GM19099 (cell line): ENCODE measurements around the gene CRIP2.

Experiments
- POLR2A ChIP-seq: IDR thresholded peaks from 3 replicates; pipeline ENCODE4 v1.6.1; 2011; ENCODE audit warnings: low read depth; ENCODE audit not compliant: insufficient read length; ENCODE audit errors: extremely low read depth

The CRIP2 gene, protein sequence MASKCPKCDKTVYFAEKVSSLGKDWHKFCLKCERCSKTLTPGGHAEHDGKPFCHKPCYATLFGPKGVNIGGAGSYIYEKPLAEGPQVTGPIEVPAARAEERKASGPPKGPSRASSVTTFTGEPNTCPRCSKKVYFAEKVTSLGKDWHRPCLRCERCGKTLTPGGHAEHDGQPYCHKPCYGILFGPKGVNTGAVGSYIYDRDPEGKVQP

DNA sequence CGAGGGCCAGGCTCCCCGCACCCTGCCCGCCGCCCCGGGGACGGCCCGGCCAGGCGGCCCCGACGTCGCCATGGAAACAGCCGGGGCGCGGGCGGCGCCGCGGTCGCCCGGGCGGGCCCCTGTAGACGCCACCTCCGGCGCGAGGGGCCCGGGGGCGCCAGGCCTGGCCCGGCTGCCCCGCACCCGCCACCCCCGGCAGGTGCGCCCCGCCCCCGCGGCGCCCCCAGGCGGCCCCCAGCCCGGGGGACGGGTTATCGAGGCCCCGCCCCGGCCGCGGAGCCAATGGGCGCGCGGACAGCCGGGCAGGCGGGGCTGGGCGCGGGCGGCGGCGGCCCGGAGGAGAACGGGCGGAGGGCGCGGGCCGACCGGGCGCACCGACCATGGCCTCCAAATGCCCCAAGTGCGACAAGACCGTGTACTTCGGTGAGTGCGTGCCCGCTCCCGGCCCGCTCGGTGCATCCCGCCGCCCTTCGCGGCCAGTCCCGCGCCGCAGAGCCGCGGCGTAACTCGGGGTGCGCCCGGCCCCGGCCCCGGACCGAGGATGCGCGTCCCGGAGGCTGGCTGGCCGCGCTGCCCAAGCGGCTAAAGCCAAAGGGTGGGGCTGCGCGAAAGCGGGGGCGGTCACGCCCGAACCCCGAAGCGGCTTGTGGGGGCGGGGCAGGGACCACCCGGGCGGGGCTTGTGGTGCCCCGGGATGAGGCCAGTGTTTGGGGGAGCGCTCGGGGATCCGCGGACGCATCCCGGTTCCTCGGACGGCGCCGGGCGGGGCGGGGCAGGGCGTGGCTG, at the start of gene CRIP2:
TSS of gene CRIP2 (plus strand) at position 339 of the 786 bp plus-strand sequence. CDS start at position 381, 42 bp downstream.
- TF ChIP-seq POLR2A = no peak

DNA sequence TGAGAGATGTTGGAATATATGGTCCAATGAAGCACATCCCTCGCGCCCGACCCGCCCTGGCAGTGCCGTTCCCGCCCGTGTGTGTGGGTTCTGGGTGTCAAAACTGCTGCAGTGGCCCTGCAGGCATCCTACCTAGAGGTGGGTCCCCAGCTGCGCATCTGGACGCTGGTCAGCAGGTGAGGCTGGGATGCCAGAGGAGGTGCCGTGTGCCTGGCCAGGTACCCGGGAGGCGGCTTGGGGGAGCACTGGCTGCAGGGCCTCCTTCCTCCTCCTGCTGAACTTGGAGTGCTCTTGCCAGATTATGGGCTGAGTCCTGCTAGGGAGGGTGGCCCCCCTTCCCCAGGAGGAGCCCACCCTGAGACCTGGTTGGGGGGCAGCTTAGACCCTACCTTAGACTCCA, 49.8 kb upstream of the CRIP2 start:
- no peak for TF ChIP-seq POLR2A

DNA sequence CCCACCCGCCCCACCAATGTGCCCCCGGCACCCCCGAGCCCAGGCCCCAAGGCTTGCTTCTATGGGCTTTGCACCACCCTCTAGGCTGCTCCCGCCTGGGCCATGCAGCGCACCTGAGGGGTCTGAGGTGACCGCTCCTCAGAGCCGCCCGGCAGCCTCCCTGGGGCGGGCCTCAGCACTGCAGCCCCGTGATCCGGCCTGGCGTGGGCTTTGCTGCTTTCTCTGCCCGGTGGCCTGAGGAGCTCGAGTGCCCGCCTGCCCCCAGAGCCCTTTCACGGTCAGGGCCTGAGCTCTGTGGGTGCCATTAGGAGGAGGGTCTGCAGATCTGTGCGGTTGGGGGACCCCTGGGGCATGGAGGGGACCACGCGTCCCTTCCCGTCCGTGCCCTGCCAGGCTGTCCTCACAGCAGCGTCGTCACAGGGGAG, 48.8 kb upstream of the CRIP2 start:
- no peak for TF ChIP-seq POLR2A

DNA sequence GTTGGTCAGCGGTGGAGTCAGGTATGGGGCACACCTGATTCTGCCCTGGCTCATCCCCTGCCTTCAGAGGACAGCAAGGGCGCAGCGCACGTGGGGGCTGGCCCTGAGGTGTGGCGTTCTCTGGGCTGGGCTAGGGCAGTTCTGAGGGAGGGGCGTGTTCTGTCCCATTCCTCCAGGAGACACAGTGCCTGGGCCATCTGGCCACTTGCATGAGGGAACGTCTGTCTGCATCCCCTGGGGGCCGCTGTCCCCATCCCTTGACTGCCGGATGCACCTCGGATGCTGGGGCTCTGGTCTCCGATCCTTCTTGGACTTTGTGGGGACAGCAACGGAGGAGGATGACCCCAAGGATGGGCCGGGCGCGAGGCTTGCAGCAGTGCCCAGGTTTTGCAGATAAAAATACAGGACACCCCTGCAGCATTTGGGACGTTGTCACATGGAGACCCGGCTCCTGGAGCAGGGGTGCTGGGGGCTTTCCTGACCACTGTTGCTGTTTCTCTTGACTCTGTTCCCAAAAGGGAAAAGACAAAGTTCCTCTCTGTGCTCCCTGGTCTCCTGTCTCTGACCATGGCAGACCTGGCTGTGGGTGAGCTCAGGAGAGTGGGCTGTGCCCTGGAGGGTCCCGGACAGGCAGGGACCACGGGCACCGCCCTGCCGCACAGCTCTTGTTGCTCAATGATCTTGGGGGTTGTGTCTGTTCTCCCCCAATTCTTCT, 48.0 kb upstream of the CRIP2 start:
- TF ChIP-seq POLR2A = no peak

DNA sequence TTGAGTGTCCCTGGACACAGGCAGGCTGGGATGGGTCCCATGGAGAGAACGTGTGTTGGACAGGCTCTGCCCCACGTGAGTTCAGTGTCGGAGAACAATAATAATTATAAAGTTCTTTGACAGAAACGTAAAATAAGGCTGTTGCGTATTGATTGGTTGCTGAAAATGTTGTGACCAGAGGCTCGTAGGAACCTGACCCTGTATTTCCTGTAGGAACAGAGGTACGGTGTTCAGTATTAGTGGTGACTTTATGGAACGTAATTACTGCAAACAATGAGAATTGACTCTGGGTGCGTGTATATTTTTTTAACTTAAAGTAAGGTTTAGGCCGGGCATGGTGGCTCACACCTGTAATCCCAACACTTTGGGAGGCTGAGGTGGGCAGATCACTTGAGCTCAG, 47.2 kb upstream of the CRIP2 start:
- no peak for TF ChIP-seq POLR2A

DNA sequence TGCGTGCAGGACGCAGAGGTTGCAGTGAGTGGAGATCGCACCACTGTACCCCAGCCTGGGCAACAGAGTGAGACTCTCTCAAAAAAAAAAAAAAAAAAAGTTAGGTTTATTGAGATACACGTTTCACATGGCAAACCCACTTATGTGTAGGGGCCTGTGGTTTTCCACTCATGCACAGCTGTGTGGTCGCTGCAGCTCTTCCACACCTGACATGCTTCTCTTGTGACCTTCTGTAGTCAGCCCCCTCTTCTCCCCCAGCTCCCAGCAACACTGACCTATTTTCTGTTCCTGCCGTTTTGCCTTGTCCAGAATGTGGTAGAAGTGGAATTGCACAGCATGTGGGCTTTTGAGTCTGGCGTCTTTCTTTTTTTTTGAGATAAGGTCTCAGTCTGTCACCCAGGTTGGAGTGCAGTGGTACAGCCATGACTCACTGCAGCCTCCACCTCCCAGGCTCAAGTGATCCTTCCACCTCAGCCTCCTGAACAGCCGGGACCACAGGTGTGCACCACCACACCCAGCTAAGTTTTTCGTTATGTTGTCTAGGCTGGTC, 46.6 kb upstream of the CRIP2 start:
- no peak for TF ChIP-seq POLR2A

DNA sequence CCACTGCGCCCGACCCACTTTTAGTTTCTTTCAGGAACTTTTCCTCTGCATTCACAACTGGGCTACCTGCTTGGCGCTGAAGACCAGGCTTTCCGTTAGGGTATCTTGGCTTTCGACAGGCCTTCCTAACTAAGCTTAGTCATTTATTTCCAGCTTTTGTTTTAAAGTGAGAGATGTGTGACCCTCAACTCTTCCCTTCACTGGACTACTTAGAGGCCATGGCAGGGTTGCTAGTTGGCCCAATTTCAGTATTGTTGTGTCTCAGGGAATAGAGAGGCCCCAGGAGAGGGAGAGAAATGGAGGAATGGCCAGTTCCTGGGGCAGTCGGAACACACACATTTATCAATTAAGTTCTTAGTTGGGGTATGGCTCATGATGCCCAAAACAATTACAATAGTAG, 44.6 kb upstream of the CRIP2 start:
- no peak for TF ChIP-seq POLR2A

DNA sequence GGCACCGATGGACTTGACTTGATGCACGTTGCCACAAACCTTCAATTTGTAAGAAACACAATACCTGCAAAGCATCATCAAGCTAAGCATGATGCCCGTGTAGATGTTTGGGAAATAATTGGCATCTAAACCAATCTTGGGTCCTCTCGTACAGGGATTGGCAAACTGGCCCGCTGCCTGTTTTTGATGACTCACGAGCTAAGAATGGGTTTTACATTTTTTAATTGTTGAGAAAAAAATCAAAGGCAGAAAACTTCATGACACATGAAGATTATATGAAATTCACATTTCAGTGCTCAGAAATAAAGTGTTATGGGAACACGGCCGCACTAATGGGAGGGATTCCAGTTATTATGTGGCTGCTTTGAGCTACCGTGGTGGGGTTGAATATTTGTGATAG, 44.1 kb upstream of the CRIP2 start:
- no peak for TF ChIP-seq POLR2A

DNA sequence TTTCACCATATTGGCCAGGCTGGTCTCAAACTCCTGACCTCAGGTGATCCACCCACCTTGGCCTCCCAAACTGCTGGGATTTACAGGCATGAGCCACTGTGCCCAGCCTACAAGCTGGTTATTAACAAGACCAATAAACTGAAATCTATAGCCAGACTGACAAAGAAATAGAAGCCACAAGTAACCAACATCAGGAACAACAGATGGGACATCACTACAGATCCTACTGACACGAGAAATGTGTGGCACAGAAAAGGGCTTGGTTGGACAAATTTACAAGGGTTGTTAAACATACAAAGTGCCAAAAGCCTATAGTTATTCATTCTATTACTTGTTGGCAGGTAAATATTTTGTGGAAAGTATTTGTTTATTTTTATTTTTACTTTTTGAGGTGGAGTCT, 43.4 kb upstream of the CRIP2 start:
- no peak for TF ChIP-seq POLR2A

DNA sequence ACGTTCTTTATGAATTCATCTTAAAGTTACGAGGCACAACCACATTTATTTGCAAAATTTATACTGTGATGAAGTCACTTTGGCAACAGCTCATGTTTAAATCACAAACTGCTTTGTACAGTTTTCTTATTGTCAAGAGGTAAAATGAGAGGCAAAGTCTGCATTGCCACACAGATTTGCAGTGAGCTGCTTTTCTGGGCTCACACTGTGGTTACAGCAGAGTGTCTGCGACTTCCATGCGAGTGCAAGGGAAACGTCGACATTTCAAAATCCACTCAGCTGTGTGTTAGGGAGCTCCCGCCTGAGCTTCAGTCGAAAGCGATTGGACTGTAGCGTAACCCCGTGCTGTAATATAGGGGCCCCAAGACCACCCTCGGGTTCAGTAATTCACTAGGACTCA, 42.0 kb upstream of the CRIP2 start:
- no peak for TF ChIP-seq POLR2A

DNA sequence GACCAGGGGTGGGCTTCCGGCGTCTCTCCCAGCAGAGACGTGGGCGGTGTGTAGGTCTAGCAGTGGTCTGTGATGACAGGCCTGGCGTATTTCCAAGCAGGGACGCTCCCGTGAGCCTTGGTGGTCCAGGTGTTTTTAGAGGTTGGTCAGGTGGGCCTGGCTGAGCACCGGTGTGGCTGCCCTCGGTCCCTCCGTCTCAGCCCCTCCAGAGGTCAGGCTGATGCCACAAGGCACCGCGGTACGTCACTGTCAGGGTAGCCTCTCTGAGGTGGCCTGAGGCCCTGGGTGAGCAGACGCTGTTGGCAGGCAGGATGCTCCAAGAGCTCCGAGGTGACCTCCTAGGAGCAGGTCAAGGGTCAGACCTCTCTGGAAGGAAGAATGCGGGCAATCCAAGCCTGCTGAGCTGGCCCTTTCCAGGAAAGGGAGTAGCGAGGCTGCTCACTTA, 41.4 kb upstream of the CRIP2 start:
- no peak for TF ChIP-seq POLR2A

DNA sequence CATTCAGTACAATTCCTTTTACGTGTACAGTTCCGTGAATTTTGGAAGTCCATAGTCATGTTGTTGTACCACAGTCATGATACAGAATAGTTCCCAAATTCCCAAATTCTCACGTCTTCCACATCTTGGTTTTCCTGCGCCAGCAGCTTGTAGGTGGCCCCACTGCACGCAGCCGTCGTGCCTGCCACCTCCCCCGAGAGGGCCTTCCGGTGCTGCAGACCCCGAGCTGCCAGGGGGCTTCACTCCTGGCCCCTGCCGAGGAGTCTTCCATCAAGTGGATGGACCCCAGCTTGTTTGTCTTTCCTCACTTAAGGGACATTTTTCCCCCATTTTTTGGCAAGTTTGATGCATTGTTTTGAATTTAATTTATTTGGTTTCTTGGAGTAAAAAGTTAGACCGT, 38.2 kb upstream of the CRIP2 start:
- TF ChIP-seq POLR2A = no peak

DNA sequence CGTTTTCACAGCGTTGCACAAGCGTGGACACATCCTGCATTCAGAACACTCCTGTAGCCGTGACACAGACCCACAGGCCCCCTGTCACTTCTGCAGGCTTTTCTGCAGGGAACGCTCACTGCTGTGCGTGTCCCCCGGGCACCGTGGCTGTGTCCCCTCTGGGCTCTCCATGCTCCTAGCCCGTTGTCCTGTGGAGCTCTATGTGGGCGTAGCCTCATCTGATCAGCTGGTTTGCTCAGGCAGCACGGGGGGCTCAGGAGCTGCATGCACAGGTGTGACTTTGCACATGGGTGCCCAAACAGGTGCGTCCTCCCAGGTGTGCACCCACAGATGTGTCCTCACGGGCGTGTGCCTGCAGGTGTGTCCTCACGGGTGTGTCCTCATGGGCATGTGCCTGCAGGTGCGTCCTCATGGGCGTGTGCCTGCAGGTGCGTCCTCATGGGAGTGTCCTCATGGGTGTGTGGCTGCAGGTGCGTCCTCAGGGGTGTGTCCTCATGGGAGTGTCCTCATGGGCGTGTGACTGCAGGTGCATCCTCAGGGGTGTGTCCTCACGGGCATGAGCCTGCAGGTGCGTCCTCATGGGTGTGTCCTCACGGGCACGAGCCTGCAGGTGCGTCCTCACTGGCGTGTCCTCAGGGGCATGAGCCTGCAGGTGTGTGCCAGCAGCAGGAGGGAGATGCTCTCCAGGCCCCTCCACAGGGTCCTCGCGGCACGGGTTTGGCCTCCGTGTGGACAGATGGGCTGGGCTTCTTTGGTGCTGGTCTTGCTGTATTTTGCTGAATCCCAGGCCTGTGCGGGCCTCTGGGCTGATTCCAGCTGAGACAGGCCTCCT, 37.5 kb upstream of the CRIP2 start:
- TF ChIP-seq POLR2A = no peak

DNA sequence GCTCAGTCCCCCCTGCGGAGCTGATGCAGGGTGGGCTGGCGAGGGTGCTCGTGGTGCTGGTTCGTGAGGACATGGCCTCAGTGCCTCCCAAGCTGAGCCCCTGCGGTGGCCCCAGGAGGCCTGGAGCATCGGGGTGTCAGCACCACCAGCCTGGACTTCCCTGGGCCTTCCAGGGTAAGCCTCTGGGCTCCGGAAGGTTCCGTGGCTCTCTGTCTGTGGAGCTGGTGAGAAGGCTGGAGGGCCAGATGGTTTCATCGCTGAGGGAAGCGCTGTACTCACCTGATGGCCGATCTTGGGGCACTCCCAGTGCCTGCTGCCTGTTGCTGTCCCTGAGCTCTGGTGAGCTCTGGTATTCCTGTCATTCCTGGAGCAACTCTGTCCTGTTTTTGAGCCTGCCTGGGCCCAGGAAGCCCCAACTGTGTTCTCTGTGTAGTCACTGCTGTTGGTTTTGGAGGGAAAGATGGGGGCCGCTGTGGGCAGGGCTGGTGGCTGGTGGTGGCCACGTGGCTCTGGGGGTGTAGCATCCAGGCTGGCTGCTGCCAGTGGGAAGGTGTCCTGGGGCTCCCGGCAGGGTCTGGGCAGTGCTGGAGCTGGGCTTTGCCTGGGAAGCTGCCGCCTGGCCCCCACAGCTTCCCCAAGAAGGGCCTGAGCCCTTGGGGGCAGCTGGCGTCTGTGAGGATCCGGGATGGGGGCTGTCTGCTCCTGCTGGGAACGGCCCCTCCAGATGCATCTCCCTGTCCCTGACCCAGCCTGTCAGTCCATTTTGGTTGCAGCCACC, 36.7 kb upstream of the CRIP2 start:
- TF ChIP-seq POLR2A = no peak

DNA sequence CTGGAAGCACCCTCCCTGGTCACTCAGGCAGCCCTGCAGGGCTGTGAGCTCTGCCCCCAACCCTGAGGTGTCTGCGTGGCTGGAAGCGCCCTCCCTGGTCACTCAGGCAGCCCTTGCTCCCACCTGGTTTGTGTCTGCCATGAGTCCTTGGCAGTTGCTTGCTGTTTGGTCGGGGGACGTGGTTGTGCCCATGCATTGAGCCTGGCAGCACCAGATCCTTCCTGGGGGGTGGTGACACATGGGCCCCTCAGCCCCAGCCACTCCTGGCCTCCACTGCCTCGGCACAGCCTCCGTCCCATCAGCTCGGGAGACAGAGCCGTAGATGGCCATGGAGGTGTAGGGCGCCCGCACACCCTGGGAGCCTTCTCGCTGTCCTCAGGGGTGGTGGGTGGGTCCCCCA, 35.4 kb upstream of the CRIP2 start:
- TF ChIP-seq POLR2A = no peak
